ENCODE data around the gene RNF166. TPM values are rescaled to one million over a fixed set of nuclear protein-coding genes. Genes with fewer than 3 reads are reported as not detected.

RNF166 gene
- total RNA-seq, 1 donor from 2014 or later, result 10.4 TPM

DNA sequence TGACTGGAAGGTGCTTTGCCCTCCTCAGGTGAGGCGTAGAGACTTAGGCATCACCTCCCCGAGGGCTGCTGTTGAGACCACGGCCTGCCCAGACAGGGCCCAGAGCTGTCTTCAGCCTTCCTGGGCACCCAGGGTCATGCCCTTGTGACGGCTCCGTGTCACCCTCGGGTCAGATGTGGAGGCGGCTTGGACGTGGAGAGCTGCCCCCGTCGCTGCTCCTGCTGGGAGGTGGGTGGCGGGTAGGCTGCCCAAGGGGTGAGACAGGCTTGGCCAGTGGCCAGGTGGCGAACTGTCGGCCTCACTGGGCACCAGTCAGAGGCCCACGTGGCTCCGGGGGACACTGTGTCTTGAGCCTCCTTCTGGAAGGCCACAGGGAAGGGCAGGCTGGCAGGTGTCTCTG lies 11.0 kb downstream of the RNF166 start:
- no peak for DNase-seq (ENCODE audit: low spot score)

DNA sequence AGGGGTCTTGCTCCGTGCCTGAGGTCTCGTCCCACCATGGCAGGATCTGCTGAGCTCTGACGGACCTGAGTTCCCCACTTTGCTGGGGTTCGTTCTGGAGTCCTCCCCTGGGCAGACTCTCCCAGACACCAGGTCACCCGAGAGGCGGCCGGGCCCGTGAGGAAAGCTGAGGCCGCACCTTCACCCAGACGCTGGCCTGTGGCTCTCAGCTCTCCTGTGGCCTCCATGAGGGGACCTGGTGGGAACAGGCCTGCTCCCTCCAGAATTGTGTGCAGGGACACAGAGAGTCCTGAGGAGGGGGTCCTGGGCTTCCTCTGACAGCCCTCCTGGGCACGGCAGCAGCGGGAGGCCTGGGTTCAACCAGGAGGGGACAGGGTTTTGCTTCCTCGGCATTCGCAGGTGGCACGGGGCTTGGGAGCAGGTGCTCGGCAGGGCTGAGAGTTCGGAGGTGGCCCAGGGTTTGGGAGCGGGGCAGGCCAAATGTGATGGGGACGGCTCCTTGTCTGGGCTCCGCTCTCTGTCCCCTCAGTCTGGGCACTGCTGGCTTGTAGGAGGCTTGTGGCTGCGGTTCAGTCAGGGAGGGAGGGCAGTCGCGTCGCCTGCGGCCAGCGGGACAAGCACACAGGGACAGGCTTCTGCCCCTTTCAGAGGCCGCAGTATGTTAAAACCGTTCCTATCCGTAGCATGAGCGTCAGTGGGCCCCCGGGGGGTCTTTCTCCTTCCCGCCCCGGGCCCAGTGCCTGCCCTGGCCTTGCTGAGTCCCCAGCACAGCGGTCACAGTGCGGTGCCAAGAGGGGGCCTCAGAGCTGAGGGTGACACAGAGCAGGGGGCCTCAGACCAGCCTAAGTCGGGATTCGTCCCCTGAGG lies 11.8 kb downstream of the RNF166 start:
- DNase-seq (ENCODE audit: low spot score) (no peak), ATAC-seq (no peak)

More for the DNA sequence above, 11.0 kb downstream of the RNF166 start:
- ATAC-seq, result no peak

GRCh38 chr16:88693420-88694177 lies 12.6 kb downstream of the RNF166 start:
- no peak for DNase-seq (ENCODE audit: low spot score)
- no peak for ATAC-seq

DNA sequence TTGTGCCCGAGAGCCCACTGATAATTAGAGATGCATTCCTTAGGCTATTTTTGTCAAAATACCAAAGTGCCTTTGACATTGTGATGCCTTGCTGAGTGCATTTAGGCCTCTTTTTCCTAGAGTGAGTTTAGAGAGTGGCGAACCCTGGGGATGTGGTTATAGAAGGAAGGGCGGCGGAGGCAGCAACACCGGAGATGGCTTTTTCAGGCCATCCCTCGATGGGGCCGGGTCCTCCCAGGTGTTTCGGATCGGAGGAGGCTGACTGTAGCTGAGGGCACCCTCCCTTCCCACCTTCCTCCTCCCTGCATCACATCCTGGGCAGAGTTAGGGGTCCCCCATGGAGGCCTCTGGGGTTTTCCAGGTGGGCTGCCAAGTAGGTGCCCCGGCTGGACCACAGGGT lies 13.3 kb downstream of the RNF166 start:
- ATAC-seq (no peak), DNase-seq (ENCODE audit: low spot score) (no peak)

DNA sequence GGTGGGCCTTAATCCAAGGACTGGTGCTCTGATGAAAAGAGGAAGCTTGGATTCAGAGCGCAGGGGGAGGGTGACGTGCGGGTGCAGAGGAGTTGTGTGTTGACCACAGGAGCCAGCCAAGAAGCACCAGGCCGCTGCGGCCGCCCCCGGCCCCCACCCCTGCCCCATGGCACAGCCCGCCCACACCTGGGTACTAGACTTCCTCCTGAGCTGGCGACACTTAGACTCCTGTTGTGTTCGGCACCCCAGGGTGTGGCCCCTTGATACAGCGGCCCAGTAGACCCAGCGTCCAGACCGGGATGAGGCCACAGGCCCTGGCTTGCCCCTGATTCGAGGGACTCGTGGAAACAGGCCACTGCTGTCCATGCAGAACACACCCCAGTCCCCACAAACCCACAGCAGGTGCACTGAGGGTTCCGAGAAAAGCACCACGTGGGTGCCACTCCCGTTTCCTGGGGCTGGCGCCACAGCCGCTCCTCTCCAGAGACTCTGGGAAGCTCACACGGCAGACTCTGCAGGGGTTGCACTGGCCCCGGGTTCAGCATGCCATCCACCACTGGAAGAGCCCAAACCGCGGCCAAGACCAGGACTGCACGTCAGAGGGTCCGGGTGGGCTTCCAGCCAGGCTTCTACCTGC lies 14.2 kb downstream of the RNF166 start:
- ATAC-seq, result no peak

DNA sequence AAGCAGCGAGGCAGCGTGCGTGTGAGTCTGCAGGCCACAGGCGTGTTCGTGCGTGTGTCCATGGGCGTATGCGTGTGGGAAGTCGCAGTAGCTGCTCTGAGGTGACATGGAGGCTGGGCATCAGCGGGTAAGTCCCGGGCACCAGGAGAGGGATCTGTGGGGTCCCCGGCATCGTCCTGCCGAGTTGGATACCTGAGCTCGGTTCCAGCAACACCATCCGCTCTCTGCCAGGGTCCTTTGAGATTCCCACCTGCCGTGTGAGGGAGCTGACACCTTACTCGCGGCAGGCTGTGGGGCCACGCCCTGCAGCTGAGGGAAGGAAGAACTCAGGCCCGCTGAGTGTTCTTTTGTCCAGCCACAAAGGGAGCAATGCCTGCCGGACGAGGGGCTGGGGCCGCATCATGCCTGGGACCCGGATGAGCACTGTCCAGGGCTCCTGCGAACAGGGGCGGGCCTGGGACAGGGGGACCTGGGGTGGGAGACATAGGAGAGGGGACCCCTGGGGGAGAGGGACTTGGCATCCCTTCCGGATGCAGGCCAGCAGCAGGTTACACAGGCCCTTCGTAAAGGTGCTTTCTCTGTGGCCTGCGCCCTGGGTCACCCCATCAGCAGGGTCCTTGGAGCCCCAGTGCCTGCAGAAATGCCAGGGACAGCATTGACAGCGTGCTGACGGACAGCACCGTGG lies 14.9 kb downstream of the RNF166 start:
- no peak for ATAC-seq
- DNase-seq (ENCODE audit: low spot score), result no peak

More for the DNA sequence above, 14.2 kb downstream of the RNF166 start:
- no peak for DNase-seq (ENCODE audit: low spot score)

- DNase-seq (ENCODE audit: low spot score), result no peak
Observed at GRCh38 chr16:88690341-88691128, 15.7 kb downstream of the RNF166 start.

GRCh38 chr16:88688013-88688778 lies 18.0 kb downstream of the RNF166 start:
- no peak for DNase-seq (ENCODE audit: low spot score)
- ATAC-seq, result peak; percentile 11

More at GRCh38 chr16:88690341-88691128, 15.7 kb downstream of the RNF166 start:
- ATAC-seq, result no peak

DNA sequence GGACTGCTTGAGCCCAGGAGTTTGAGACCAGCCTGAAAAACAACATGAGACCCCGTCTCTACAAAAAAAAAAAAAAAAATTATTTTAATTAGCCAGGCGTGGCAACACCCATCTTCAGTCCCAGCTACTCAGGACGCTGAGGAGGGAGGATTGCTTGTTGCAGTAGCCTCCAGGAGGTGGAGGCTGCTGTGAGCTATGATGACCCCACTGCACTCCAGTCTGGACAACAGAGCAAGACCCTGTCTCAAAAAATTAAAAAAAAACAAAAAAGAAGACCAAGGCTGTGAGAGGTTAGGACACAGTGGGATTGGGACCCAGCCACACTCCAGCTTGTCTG lies 18.6 kb downstream of the RNF166 start:
- DNase-seq (ENCODE audit: low spot score) (no peak), ATAC-seq (no peak)

DNA sequence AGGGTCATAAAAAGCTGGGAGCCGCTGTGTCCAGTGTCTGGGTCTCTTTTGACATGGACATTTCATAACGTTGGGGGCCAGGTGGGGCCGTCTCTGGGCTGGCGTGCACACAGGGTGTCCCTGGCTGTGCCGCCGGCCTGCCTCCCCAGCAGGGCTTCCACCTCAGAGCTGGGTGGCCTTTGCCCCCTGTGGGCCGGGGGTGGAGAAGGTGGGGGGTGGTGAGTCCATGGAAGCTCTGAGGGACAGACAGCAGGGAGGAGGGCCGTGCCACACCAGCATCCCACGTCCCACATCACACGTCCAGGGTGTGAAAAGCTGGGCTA lies 19.0 kb downstream of the RNF166 start:
- DNase-seq (ENCODE audit: low spot score), result no peak

GRCh38 chr16:88686439-88687253 lies 19.6 kb downstream of the RNF166 start, which contains the start of gene SNAI3:
TSS of gene SNAI3 (minus strand) at chr16:88686507. CDS start at chr16:88686406, 101 bp downstream.
- peak; percentile 91 for DNase-seq (ENCODE audit: low spot score)

More for the DNA sequence above, 19.0 kb downstream of the RNF166 start:
- no peak for ATAC-seq

DNA sequence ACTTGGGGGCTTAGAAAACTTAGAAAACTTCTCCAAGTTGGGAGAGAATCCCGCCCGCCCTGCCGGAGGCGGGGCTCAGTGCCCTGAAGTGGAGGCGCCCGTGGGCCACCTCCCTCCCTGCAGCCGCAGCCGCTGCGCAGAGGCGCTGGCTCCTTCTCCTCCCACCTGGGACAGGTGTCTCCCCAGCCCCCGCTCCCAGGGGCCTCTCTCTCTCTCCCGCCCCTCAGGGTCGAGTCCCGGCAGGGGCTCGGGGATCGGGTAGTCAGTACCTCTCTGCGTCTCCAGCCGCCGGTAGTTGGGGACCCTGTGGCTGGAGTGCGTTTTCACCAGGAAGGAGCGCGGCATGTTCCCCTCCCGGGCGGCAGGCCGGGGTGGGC lies 20.2 kb downstream of the RNF166 start:
- DNase-seq (ENCODE audit: low spot score), result no peak
- peak; percentile 49 for ATAC-seq

More at GRCh38 chr16:88686439-88687253, 19.6 kb downstream of the RNF166 start, which contains the start of gene SNAI3:
- ATAC-seq, result peak; percentile 93

DNA sequence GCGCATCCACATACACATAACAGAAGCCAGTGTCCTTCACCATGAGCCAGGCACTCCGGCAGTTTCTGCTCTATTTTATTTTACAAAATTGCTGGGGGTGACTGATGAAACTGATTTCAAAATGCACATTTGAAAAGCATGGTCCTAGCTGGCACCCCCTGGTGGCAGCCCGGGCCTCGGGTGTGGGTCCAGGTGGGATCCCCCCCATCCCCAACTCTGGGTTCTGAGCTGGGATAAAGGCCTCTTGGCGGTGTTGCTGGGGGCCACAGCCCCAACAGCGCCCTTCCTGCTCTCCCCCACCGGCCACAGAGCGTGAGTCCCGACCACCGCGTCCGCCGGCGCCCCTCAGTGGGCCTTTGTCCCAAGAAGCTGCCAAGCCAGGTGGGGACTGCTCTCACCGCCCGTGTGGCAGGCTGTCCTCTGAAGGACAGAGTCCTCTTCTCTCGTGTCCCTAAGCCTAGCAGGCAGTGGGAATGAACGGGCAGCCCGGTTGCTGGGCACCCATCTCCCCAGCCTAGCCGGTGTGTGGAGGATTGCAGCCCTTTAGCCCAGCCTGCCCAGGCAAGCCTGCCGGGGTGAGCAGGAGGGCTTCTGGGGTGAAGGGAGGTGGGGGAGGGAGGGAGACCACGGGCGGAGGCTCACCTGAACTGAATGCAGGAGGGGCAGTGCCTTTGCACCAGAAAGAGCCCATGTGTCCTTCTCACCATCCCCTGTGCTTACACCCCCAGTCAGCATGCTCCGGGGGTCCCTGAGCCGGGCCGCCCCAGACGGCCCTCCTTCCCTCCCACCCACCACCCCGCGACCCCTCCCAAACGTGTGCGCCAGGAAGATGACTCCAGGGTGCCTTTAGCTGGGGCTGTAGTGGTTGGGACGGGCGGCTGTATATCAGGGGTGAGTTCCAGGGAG lies 20.8 kb downstream of the RNF166 start:
- no peak for DNase-seq (ENCODE audit: low spot score)
- peak; percentile 22 for ATAC-seq

DNA sequence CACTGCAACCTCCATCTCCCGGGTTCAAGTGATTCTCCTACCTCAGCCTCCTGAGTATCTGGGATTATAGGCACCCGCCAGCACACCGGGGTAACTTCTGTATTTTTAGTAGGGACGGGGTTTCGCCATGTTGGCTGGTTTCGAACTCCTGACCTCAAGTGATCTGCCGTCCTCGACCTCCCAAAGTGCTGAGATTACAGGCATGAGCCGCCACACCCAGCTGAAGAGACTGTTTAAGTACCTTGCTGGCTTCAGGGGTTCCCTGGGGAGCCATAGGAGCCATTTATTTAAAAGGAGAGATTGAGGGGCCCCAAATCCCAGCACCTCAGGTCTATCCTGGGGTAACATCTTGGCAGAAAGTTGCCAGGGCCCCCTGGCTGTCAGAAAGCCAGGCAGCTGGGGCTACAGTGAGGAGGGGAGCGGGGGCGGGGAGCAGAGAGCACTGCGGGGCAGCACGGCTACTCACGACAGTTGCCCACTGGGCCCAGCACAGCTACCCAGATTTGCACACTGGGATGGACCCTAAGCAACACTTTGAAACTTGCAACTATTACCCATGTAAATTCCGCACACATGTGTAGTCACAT lies 21.5 kb downstream of the RNF166 start:
- ATAC-seq, result no peak

GRCh38 chr16:88681709-88682451 lies 24.3 kb downstream of the RNF166 start:
- no peak for DNase-seq (ENCODE audit: low spot score)
- ATAC-seq, result no peak

More for the DNA sequence above, 21.5 kb downstream of the RNF166 start:
- no peak for DNase-seq (ENCODE audit: low spot score)

GRCh38 chr16:88681084-88681680 lies 25.0 kb downstream of the RNF166 start:
- ATAC-seq, result peak; percentile 81
- DNase-seq (ENCODE audit: low spot score), result no peak

All from left lobe of liver (tissue), 2 donors.